GM19240 (cell line): ENCODE results near the gene ABCC1.

Experiments
- DNase-seq: peaks from one replicate; pipeline ENCODE4 v3.0.0; 2011; ENCODE audit warnings: low spot score; ENCODE audit not compliant: insufficient read length

Gene ABCC1

GRCh38 chr16:16042076-16042475 lies 92.7 kb downstream of the ABCC1 start:
- no peak for DNase-seq

GRCh38 chr16:16045296-16045695 lies 95.9 kb downstream of the ABCC1 start:
- DNase-seq, result no peak

GRCh38 chr16:16045879-16046278 lies 96.5 kb downstream of the ABCC1 start:
- no peak for DNase-seq

GRCh38 chr16:16047761-16048160 lies 98.3 kb downstream of the ABCC1 start:
- no peak for DNase-seq

- DNase-seq, result no peak
Observed at GRCh38 chr16:16048904-16049582, 99.6 kb downstream of the ABCC1 start.

- DNase-seq, result no peak
Observed at GRCh38 chr16:16050106-16050505, 100.7 kb downstream of the ABCC1 start.

GRCh38 chr16:16051132-16051531 lies 101.7 kb downstream of the ABCC1 start:
- DNase-seq, result no peak

GRCh38 chr16:16052916-16053315 lies 103.5 kb downstream of the ABCC1 start:
- DNase-seq, result no peak

- DNase-seq, result no peak
Observed at GRCh38 chr16:16057102-16057501, 107.7 kb downstream of the ABCC1 start.

GRCh38 chr16:16059160-16059559 lies 109.7 kb downstream of the ABCC1 start:
- no peak for DNase-seq

- DNase-seq, result no peak
Observed at GRCh38 chr16:16059895-16060590, 110.6 kb downstream of the ABCC1 start.

- DNase-seq, result peak; percentile 29
Observed at GRCh38 chr16:16062023-16062937, 112.9 kb downstream of the ABCC1 start.

GRCh38 chr16:16063683-16064082 lies 114.3 kb downstream of the ABCC1 start:
- no peak for DNase-seq

- DNase-seq, result no peak
Observed at GRCh38 chr16:16064874-16065384, 115.5 kb downstream of the ABCC1 start.

GRCh38 chr16:16067127-16067526 lies 117.7 kb downstream of the ABCC1 start:
- DNase-seq, result no peak

GRCh38 chr16:16071631-16072244 lies 122.3 kb downstream of the ABCC1 start:
- DNase-seq, result no peak

- no peak for DNase-seq
Observed at GRCh38 chr16:16073001-16073545, 123.7 kb downstream of the ABCC1 start.

GRCh38 chr16:16073891-16074881 lies 124.8 kb downstream of the ABCC1 start:
- DNase-seq, result no peak

GRCh38 chr16:16075488-16076422 lies 126.3 kb downstream of the ABCC1 start:
- DNase-seq, result no peak
